Psoas muscle (tissue), 8 donors: Measurements from ENCODE around the gene FOXK2. TPM values are rescaled to one million over a fixed set of nuclear protein-coding genes. Genes with fewer than 3 reads are reported as not detected.

Experiments used
- ATAC-seq, 4 donors: fragments of 200-7000 bp; cut with Tn5 transposase; one replicate each; pipeline ENCODE4 v1.9.1; 2020; ENCODE audit warnings: moderate library complexity in 3 of 4, mild to moderate bottlenecking in 2 of 4
- DNase-seq, 2 donors: peaks; one replicate each; pipeline ENCODE4 v3.0.0-alpha.2; 2020
- H3K27ac ChIP-seq: fragments of 200-600 bp; one replicate; pipeline ENCODE4 v1.8.0; 2022
- H3K27me3 ChIP-seq, 3 donors: fragments of 200-600 bp in 1 of 3; one replicate each; pipeline versions ENCODE4 v1.6.1 to v1.8.0; 2013 to 2022; ENCODE audit warnings: low read length in 2 of 3, mild to moderate bottlenecking in 2 of 3, moderate library complexity in 1 of 3; ENCODE audit not compliant: insufficient read depth in 3 of 3
- H3K36me3 ChIP-seq, 2 donors: fragments of 200-600 bp in 1 of 2; one replicate each; pipeline versions ENCODE4 v1.6.1 to v1.8.0; 2013 to 2022; ENCODE audit warnings: low read depth in 1 of 2, mild to moderate bottlenecking in 1 of 2, moderate library complexity in 1 of 2; ENCODE audit not compliant: insufficient read depth in 1 of 2
- H3K4me1 ChIP-seq: fragments of 200-600 bp; one replicate; pipeline ENCODE4 v1.8.0; 2022
- H3K4me3 ChIP-seq: fragments of 200-600 bp; one replicate; pipeline ENCODE4 v1.8.0; 2022; ENCODE audit warnings: mild to moderate bottlenecking
- H3K9me3 ChIP-seq: fragments of 200-600 bp; one replicate; pipeline ENCODE4 v1.8.0; 2022
- WGBS, 3 donors: extraction: QIAGEN DNeasy Blood & Tissue Kit; methylation state at CpG; one replicate each; pipeline versions ENCODE4 v1.1.6 to v1.1.7; 2013; 5-methylcytosine and 5-hydroxymethylcytosine counted together
- intact Hi-C, 2 donors: fragments of 100-400 bp; cut with DNase I; formaldehyde crosslinking; loops; one replicate each; pipeline versions ENCODE4 v1.11.0 to v1.14.2; 2022
- polyA plus RNA-seq, 3 donors: library from polyadenylated mRNA; stranded (reverse); fragments of 200-250 nt; gene quantifications; one replicate each; pipeline ENCODE4 v1.2.3, GENCODE V29; 2013
- total RNA-seq, 4 donors: library from RNA; stranded (reverse); fragmentation: NEBNext Ultra II Directional in 2 of 4; extraction: Animal tissue kit (Norgen Biotek cat#: 25700) in 2 of 4; gene quantifications; one replicate each; pipeline versions ENCODE4 v1.2.1 to v1.2.4, GENCODE V29; 2021 to 2023
- TF ChIP-seq, protein P1 (sequence below): fragments of 200-600 bp; IDR thresholded peaks from one replicate; pipeline ENCODE4 v1.8.0; 2022; ENCODE audit warnings: antibody characterized with exemption
- donor health status: healthy with polysubstance abuse.
- donor health status: DM: no; HTN: no; CAD: no; lungs with moderate emphysema.
- donor health status: Bipolar disorder and iron deficiency.
- donor health status: healthy.
- donor health status: DM: yes; HTN: yes; CAD: no.
- donor health status: DM: no; HTN: no; CAD: no.
- donor health status: DM: no; HTN: no; CAD: no.
- donor health status: DM: yes; HTN: yes; CAD: no.

The FOXK2 gene
- total and polyA plus RNA-seq, 7 donors = 38.9 to 96.4 (median 63.8) TPM

- TF ChIP-seq, protein P1, sequence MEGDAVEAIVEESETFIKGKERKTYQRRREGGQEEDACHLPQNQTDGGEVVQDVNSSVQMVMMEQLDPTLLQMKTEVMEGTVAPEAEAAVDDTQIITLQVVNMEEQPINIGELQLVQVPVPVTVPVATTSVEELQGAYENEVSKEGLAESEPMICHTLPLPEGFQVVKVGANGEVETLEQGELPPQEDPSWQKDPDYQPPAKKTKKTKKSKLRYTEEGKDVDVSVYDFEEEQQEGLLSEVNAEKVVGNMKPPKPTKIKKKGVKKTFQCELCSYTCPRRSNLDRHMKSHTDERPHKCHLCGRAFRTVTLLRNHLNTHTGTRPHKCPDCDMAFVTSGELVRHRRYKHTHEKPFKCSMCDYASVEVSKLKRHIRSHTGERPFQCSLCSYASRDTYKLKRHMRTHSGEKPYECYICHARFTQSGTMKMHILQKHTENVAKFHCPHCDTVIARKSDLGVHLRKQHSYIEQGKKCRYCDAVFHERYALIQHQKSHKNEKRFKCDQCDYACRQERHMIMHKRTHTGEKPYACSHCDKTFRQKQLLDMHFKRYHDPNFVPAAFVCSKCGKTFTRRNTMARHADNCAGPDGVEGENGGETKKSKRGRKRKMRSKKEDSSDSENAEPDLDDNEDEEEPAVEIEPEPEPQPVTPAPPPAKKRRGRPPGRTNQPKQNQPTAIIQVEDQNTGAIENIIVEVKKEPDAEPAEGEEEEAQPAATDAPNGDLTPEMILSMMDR = no peak
- Histone ChIP-seq H3K36me3 (no peaks in the 10 kb centered on the region), H3K4me3 (no peak overlapping the region), H3K27ac (peak overlapping the region; percentile 77), H3K4me1 (peaks cover 78% of the 10 kb centered on the region), H3K9me3 (no peaks in the 10 kb centered on the region), H3K27me3 (no peaks in the 10 kb centered on the region)
- no peak for DNase-seq
- peak in 1 of 4 donors; percentile 44 for ATAC-seq
- WGBS, 3 donors = 71 to 79% (median 72%) methylated on average over 8 of the region's 8 CpGs
- intact Hi-C loops = no loop called here
Measured at GRCh38 chr17:82527898-82528297, 8.4 kb downstream of the FOXK2 start.

DNA sequence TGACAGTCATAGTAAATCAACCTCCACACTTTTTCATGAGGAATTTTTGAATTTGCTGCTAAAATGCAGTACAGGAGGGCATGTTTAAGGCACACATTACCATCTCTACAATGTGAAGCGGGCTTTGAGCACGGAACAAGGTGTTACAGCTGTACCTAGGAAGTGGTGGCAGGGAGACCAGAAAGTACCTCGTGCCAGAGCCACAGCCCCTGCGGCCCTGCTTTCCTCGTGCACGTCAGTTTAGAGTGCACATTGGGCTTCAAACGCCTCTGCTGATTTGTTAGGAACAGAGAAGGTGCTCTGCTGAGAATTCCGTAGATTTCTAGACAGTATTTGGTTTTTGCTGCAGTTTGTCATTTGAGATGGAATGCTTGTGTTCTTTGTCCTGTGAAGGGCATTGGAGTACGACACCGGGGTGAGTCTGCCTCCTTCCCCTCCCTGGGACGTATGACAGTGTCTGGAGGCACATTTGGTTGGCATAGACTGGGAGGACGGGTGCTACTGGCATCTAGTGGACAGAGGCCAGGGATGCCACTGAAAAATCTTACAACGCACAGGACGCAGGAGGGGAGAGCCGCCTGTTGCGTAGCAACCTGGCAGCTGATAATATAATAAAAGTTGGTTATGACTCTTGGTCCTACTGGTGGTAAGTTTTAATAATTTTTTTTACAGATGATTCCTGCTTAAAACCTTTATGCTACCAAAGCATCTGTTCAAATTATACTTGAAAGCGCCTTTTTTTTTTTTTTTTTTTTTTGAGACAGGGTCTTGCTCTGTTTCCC lies 9.1 kb downstream of the FOXK2 start:
- no peaks in the 10 kb centered on the region for H3K9me3 ChIP-seq
- TF ChIP-seq, protein P1 = peak; percentile 48
- 16 to 31% (median 22%) methylated on average over 17 of the region's 17 CpGs for WGBS, 3 donors
- DNase-seq (peak; percentile 69 to 84), ATAC-seq (peak; percentile 93 to 96 (median 94))
- H3K4me3 ChIP-seq = peak overlapping the region; percentile 35
- H3K27me3 ChIP-seq = no peaks in the 10 kb centered on the region
- intact Hi-C loops = no loop called here
- H3K4me1 ChIP-seq = peaks cover 80% of the 10 kb centered on the region
- H3K36me3 ChIP-seq = no peaks in the 10 kb centered on the region
- peak overlapping the region; percentile 77 for H3K27ac ChIP-seq

DNA sequence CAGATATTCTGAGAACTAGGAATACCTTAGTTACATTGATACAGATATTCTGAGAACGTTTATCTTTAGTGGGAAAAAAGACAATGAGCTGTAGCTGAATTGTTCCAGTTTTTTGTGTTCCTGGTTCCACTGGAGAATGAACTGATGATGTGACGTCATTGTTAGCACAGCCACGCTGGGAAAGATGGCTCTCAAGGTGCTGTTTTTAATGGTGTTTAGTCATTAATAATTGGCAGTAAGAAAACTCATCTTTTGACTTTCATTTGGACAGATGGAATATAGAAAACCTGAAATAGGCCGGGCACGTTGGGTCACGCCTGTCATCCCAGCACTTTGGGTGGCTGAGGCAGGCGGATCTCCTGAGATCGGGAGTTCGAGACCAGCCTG lies 10.4 kb downstream of the FOXK2 start:
- TF ChIP-seq, protein P1 = no peak

DNA sequence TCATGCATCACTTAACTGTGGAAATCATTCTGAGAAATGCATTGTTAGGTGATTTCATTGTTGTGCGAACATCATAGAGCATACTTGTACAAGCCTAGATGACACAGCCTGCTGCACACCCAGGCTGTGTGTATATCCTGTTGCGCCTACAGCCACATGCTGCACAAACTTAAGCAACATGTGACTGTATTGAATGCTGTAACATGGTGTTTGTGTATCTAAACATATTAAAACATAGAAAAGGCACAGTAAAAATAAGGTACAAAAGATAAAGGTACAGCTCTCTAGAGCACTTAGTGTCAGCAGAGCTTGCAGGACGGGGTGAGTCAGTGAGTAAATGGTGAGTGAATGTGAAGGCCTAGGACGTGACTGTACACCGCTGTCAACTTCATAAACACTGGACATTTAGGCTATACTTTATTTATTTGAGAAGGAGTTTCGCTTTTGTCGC lies 11.9 kb downstream of the FOXK2 start:
- ATAC-seq (no peak), DNase-seq (no peak)
- intact Hi-C loops = no loop called here
- Histone ChIP-seq H3K4me1 (peaks cover 79% of the 10 kb centered on the region), H3K27me3 (no peaks in the 10 kb centered on the region), H3K36me3 (no peaks in the 10 kb centered on the region), H3K9me3 (no peaks in the 10 kb centered on the region), H3K27ac (peak overlapping the region; percentile 77), H3K4me3 (no peak overlapping the region)
- TF ChIP-seq, protein P1 = no peak
- 89 to 92% (median 91%) methylated on average over 7 of the region's 7 CpGs for WGBS, 3 donors

More for the DNA sequence above, 10.4 kb downstream of the FOXK2 start:
- DNase-seq = no peak
- Histone ChIP-seq H3K9me3 (no peaks in the 10 kb centered on the region), H3K36me3 (no peaks in the 10 kb centered on the region), H3K4me3 (peak overlapping the region; percentile 35), H3K27me3 (no peaks in the 10 kb centered on the region), H3K4me1 (peaks cover 79% of the 10 kb centered on the region), H3K27ac (peak overlapping the region; percentile 77)
- WGBS, 3 donors = 71 to 84% (median 78%) methylated on average over 9 of the region's 9 CpGs
- ATAC-seq = no peak
- intact Hi-C loops = no loop called here
